Sigmoid colon (tissue), 4 donors: ENCODE measurements around the gene UBAP1.

Experiments used
- CTCF ChIP-seq, 4 experiments: fragments of 450-650 bp in 3 of 4; fragments of 200-600 bp in 1 of 4; IDR thresholded peaks; one replicate each; pipeline ENCODE4 v1.5.1; 2016 to 2019; ENCODE audit warnings: antibody characterized with exemption in 4 of 4, mild to moderate bottlenecking in 3 of 4, moderate library complexity in 2 of 4
- EP300 ChIP-seq, 4 donors: sonication (generic); formaldehyde crosslinking; IDR thresholded peaks; one replicate each; pipeline ENCODE4 v1.6.1; 2017; ENCODE audit warnings: antibody characterized with exemption in 4 of 4

GRCh38 chr9:34253460-34253837 is 74.6 kb downstream of the UBAP1 start:
- TF ChIP-seq CTCF (IDR thresholded peaks at IDR 0.05) (no peak), EP300 (IDR thresholded peaks at IDR 0.05) (no peak)
